ENCODE data around the gene DIRAS1. TPM values are rescaled to one million over a fixed set of nuclear protein-coding genes. Genes with fewer than 3 reads are reported as not detected.

Gene DIRAS1
- total and polyA plus RNA-seq, 8 donors: 2.4 to 16.3 (median 3.4) TPM

- H3K27me3 ChIP-seq: no peaks in the 10 kb centered on the region
- DNase-seq (no peak), ATAC-seq (no peak), FAIRE-seq (no peak)
- intact Hi-C loops (cut with DNase I): loop anchor here in 1 of 3 donors (10.0 kb wide), 1 partner anchor 113 kb away; no protein-coding TSS in a partner anchor
- peaks cover 0 to 41% (median 9%) of the 10 kb centered on the region in 3 donors for H3K36me3 ChIP-seq
- no peaks in the 10 kb centered on the region for H3K4me1 ChIP-seq
- H3K4me3 ChIP-seq: no peak overlapping the region
- TF ChIP-seq CTCF (IDR thresholded peaks at IDR 0.05): no peak
- H3K9me3 ChIP-seq: no peaks in the 10 kb centered on the region
- WGBS, 2 donors: 92 to 95% methylated on average over 19 of the region's 19 CpGs
- no peak overlapping the region for H3K27ac ChIP-seq
Measured at GRCh38 chr19:2767688-2768087, 46.5 kb upstream of the DIRAS1 start.

- no peak for DNase-seq
- no peak for TF ChIP-seq CTCF (IDR thresholded peaks at IDR 0.05)
- Histone ChIP-seq H3K9me3 (no peaks in the 10 kb centered on the region), H3K36me3 (peaks cover 0 to 48% (median 15%) of the 10 kb centered on the region in 3 donors), H3K4me3 (no peak overlapping the region), H3K4me1 (no peaks in the 10 kb centered on the region), H3K27me3 (no peaks in the 10 kb centered on the region), H3K27ac (no peak overlapping the region)
- FAIRE-seq: no peak
- intact Hi-C loops (cut with DNase I): loop anchor here in 1 of 3 donors (10.0 kb wide), 1 partner anchor 112 kb away; no protein-coding TSS in a partner anchor
- no peak for ATAC-seq
- WGBS, 2 donors: 94 to 95% methylated on average over 30 to 35 of the region's 35 CpGs
Measured at GRCh38 chr19:2766594-2767372, 45.6 kb upstream of the DIRAS1 start.

- DNase-seq: no peak
- no peak for TF ChIP-seq CTCF (IDR thresholded peaks at IDR 0.05)
- Histone ChIP-seq H3K27me3 (no peaks in the 10 kb centered on the region), H3K9me3 (no peaks in the 10 kb centered on the region), H3K27ac (no peak overlapping the region), H3K4me3 (no peak overlapping the region), H3K36me3 (peaks cover 0 to 59% (median 16%) of the 10 kb centered on the region in 3 donors), H3K4me1 (no peaks in the 10 kb centered on the region)
- intact Hi-C loops (cut with DNase I): loop anchor here in 1 of 3 donors (10.0 kb wide), 1 partner anchor 111 kb away; no protein-coding TSS in a partner anchor
- ATAC-seq: no peak
- WGBS, 2 donors: 89 to 91% methylated on average over 15 of the region's 15 CpGs
- FAIRE-seq: no peak
Measured at GRCh38 chr19:2765376-2765775, 44.2 kb upstream of the DIRAS1 start.

GRCh38 chr19:2764945-2765344, 43.8 kb upstream of the DIRAS1 start:
- Histone ChIP-seq H3K36me3 (peaks cover 0 to 59% (median 16%) of the 10 kb centered on the region in 3 donors), H3K27ac (no peak overlapping the region), H3K4me1 (no peaks in the 10 kb centered on the region), H3K27me3 (no peaks in the 10 kb centered on the region), H3K4me3 (no peak overlapping the region), H3K9me3 (no peaks in the 10 kb centered on the region)
- intact Hi-C loops (cut with DNase I): loop anchor here in 1 of 3 donors (10.0 kb wide), 1 partner anchor 110 kb away; no protein-coding TSS in a partner anchor
- no peak for DNase-seq
- WGBS, 2 donors: 93 to 94% methylated on average over 21 of the region's 21 CpGs
- FAIRE-seq: no peak
- TF ChIP-seq CTCF (IDR thresholded peaks at IDR 0.05): no peak
- no peak for ATAC-seq

GRCh38 chr19:2763687-2764086, 42.5 kb upstream of the DIRAS1 start:
- no peak overlapping the region for H3K27ac ChIP-seq
- no peaks in the 10 kb centered on the region for H3K27me3 ChIP-seq
- FAIRE-seq (no peak), ATAC-seq (no peak), DNase-seq (no peak)
- H3K9me3 ChIP-seq: no peaks in the 10 kb centered on the region
- intact Hi-C loops (cut with DNase I): loop anchor here in 1 of 3 donors (10.0 kb wide), 1 partner anchor 109 kb away; no protein-coding TSS in a partner anchor
- no peak overlapping the region for H3K4me3 ChIP-seq
- 94 to 96% methylated on average over 12 of the region's 12 CpGs for WGBS, 2 donors
- TF ChIP-seq CTCF (IDR thresholded peaks at IDR 0.05): no peak
- no peaks in the 10 kb centered on the region for H3K4me1 ChIP-seq
- peaks cover 0 to 58% (median 16%) of the 10 kb centered on the region in 3 donors for H3K36me3 ChIP-seq
